Stimulated activated CD4-positive, alpha-beta T cell treated with anti-CD3 and anti-CD28 coated beads, TNF-alpha, amount 100 ng/mL, for 24 hours (primary cell): ENCODE data around the gene OR2T10.
"Not testable (repeated sequence)": the region's sequence is repeated elsewhere in the genome, so short reads cannot be mapped to it uniquely, and the experiment has no call there.

Experiments
- DNase-seq, 3 experiments: peaks; one replicate each; pipeline ENCODE4 v3.0.0-alpha.2; 2020; ENCODE audit warnings: low read depth in 3 of 3

OR2T10 gene

GRCh38 chr1:248593226-248593625 lies 4.3 kb downstream of the OR2T10 start:
- no peak for DNase-seq

GRCh38 chr1:248592655-248593054 lies 4.8 kb downstream of the OR2T10 start:
- DNase-seq = no peak

- DNase-seq = no peak
These were observed 7.4 kb downstream of the OR2T10 start for GRCh38 chr1:248590055-248590454.

GRCh38 chr1:248589334-248589733 lies 8.2 kb downstream of the OR2T10 start:
- no peak for DNase-seq

GRCh38 chr1:248585266-248585665 lies 12.2 kb downstream of the OR2T10 start:
- no peak for DNase-seq

- DNase-seq = no peak
These were observed 21.1 kb downstream of the OR2T10 start for GRCh38 chr1:248576260-248576980.

GRCh38 chr1:248574657-248575056 lies 22.8 kb downstream of the OR2T10 start, which contains the start of gene OR2T34:
OR2T34 (minus strand) TSS chr1:248574757; CDS start chr1:248574757, 0 bp downstream.
- DNase-seq = not testable (repeated sequence)

GRCh38 chr1:248573856-248574255 lies 23.6 kb downstream of the OR2T10 start:
- DNase-seq = not testable (repeated sequence)

GRCh38 chr1:248572049-248572448 lies 25.5 kb downstream of the OR2T10 start:
- not testable (repeated sequence) for DNase-seq

GRCh38 chr1:248570811-248571210 lies 26.7 kb downstream of the OR2T10 start:
- not testable (repeated sequence) for DNase-seq

GRCh38 chr1:248569049-248569448 lies 28.5 kb downstream of the OR2T10 start:
- DNase-seq = not testable (repeated sequence)

GRCh38 chr1:248565530-248566373 lies 31.7 kb downstream of the OR2T10 start:
- not testable (repeated sequence) for DNase-seq

- not testable (repeated sequence) for DNase-seq
These were observed 34.8 kb downstream of the OR2T10 start, which contains the start of gene OR2T29 for GRCh38 chr1:248562672-248563071. OR2T29 (minus strand) TSS chr1:248562772; CDS start chr1:248559491, 3,281 bp downstream.

GRCh38 chr1:248551027-248551426 lies 46.5 kb downstream of the OR2T10 start:
- DNase-seq = not testable (repeated sequence)

GRCh38 chr1:248547383-248547782 lies 50.1 kb downstream of the OR2T10 start:
- DNase-seq = not testable (repeated sequence)
